Hepatocyte (in vitro differentiated cells): ENCODE measurements around the gene CCN5.

Experiments
- EZH2 ChIP-seq: fragments of 200-600 bp; sonication (generic); IDR thresholded peaks from 2 replicates; pipeline ENCODE4 v1.6.1; 2016; ENCODE audit warnings: antibody characterized with exemption, mild to moderate bottlenecking, borderline replicate concordance
- TF ChIP-seq, protein P1 (sequence below): fragments of 200-600 bp; sonication (generic); IDR thresholded peaks from 2 replicates; pipeline ENCODE4 v1.5.1; 2016; ENCODE audit warnings: antibody characterized with exemption, mild to moderate bottlenecking; ENCODE audit not compliant: poor library complexity

DNA sequence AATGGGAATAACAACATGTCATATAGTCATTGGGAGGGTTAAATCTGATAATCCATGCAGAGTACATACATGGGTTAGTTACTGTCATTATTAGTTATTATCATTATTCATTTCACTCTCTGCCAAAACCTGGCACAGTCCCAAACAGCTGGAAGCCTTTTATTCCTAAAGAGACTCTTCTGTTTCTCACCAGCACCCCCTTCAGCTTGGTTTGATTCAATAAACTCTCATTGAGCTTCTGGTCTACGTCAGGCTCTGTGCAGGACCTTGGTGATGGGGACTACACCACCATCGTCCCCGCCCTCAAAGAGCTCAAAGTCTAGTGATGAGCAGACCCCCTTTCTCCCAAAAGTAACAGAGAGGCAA, 32.8 kb downstream of the CCN5 start:
- TF ChIP-seq, protein P1, sequence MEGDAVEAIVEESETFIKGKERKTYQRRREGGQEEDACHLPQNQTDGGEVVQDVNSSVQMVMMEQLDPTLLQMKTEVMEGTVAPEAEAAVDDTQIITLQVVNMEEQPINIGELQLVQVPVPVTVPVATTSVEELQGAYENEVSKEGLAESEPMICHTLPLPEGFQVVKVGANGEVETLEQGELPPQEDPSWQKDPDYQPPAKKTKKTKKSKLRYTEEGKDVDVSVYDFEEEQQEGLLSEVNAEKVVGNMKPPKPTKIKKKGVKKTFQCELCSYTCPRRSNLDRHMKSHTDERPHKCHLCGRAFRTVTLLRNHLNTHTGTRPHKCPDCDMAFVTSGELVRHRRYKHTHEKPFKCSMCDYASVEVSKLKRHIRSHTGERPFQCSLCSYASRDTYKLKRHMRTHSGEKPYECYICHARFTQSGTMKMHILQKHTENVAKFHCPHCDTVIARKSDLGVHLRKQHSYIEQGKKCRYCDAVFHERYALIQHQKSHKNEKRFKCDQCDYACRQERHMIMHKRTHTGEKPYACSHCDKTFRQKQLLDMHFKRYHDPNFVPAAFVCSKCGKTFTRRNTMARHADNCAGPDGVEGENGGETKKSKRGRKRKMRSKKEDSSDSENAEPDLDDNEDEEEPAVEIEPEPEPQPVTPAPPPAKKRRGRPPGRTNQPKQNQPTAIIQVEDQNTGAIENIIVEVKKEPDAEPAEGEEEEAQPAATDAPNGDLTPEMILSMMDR = no peak
- no peak for TF ChIP-seq EZH2
